GM08714 (cell line): ENCODE results near the gene SLC17A7.

ENCODE experiments used
- H3K4me3 ChIP-seq: fragments of 200-500 bp; sonication (Bioruptor generic); 2 replicates; pipeline ENCODE4 v1.5.1; 2014; ENCODE audit warnings: mild to moderate bottlenecking, low read length, inconsistent platforms
- ZNF274 ChIP-seq: IDR thresholded peaks from 2 replicates; pipeline ENCODE4 v1.6.1; 2012; ENCODE audit warnings: mild to moderate bottlenecking, low read depth, low read length

The SLC17A7 gene

DNA sequence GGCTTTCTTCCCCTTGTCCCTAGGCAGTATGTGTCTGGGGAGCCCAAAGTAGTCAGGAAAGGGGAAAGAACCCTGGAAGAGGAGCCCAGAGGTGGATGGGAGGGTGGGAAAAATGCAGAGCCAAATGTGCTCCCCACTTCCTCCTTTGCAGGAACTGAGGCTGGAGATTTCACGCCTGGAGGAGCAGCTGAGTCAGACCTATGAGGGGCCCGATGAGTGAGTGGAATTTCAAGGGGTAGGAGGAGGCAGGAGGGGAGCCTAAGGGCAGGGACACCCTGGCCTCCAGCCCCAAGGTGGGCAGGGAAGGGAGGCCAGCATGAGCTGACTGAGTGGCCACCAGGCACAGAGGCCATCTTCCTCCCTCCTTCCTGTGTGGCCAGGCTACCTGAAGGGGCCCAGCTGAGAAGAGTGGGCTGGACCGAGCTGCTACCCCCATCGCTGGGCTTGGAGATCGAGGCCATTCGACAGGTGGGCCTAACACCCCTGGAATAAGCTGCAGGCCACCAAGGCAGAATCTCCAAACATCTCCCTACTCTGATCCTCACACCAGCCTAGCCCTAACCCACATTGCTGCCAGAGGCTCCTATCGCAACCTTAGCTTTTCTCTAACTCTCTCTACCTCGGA, 32.4 kb downstream of the SLC17A7 start:
- TF ChIP-seq ZNF274, result no peak
- no peak overlapping the region for H3K4me3 ChIP-seq

- no peak overlapping the region for H3K4me3 ChIP-seq
- TF ChIP-seq ZNF274, result no peak
Measured at GRCh38 chr19:49407482-49408015, 33.8 kb downstream of the SLC17A7 start.

DNA sequence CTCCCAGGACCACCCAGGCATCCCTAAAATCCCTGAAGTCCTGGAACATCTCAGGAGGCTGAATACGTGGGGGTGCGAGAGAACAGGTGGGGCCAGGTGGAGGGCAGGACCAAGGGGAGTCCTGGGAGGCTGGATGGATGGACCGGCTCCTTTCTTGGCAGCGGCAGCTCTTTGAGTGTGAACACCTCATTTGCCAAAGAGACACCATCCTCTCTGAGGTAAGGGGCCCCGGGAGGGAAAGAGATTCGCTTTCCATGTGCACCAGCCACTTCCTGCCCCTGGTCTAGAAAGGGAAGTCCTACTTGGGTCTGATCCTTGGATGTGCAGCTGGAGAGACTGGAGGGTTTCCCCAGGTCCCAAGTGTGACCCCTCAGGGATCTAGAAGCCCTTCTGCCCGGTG, 34.2 kb downstream of the SLC17A7 start:
- H3K4me3 ChIP-seq, result no peak overlapping the region

GRCh38 chr19:49403404-49404187, 37.7 kb downstream of the SLC17A7 start:
- no peak overlapping the region for H3K4me3 ChIP-seq
- no peak for TF ChIP-seq ZNF274

More for the DNA sequence above, 34.2 kb downstream of the SLC17A7 start:
- TF ChIP-seq ZNF274, result no peak

GRCh38 chr19:49400029-49400428, 41.3 kb downstream of the SLC17A7 start:
- no peak for TF ChIP-seq ZNF274
- no peak overlapping the region for H3K4me3 ChIP-seq

GRCh38 chr19:49398931-49399330, 42.4 kb downstream of the SLC17A7 start:
- TF ChIP-seq ZNF274, result no peak
- H3K4me3 ChIP-seq, result no peak overlapping the region

DNA sequence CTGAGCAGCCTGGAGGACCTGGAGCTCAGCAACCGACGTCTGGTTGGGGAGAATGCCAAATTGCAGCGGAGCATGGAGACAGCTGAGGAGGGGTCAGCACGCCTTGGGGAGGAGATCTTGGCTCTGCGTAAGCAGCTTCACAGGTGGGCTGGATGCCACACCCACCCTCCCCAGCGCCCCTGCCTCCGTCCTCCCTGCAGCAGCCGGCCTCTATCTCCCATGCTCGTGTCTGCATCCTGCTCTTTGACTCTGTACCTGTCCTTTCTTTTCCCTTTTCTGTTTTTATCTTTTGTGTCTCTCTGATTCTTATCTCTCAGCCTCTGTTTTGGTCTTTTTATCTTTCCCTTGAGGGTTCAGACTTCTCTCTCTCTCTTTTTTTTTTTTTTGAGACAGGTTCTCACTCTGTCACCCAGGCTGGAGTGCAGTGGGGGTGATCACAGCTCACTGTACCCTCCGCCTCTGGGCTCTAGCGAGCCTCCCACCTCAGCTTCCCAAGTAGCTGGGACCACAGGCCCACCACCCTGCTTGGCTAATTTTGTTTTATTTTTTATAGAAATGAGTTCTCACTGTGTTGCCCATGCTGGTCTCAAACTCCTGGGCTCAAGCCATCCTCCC, 43.2 kb downstream of the SLC17A7 start:
- no peak overlapping the region for H3K4me3 ChIP-seq
- TF ChIP-seq ZNF274, result no peak

DNA sequence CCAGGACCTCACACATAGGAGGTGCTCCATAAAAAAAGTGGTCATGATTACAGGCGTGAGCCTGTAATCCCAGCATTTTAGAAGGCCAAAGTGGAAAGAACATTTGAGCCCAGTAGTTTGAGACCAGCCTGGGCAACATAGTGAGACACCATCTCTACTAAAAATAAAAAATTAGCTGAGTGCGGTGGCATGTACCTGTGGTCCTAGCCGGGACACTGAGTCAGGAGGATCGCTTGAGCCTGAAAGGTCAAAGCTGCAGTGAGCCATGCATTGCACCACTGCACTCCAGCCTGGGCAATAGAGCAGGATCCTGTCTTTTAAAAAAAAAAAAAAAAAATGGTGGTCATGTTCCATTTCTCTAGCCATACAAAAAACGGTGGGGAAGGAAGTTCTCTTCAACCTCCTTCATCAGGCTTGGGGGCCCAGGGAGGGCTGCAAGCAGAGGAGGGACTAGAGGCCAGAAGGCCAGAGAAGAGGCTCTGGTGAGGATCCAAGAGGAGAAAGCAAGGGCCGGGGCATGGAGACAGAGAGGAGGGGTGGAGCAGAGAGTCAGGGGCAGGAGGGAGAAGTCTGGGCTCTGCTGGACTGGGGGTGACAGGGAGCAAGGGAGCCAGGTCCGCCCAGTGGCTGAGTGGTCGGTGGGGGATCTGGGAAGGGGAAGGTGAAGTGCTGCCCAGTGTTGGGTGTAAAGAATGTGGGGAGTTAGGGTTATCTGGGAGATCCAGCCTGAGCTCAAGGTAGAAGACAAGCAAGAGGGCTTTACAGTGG, 44.4 kb downstream of the SLC17A7 start:
- no peak overlapping the region for H3K4me3 ChIP-seq
- no peak for TF ChIP-seq ZNF274

- no peak overlapping the region for H3K4me3 ChIP-seq
- no peak for TF ChIP-seq ZNF274
Measured at GRCh38 chr19:49395581-49396407, 45.5 kb downstream of the SLC17A7 start.

DNA sequence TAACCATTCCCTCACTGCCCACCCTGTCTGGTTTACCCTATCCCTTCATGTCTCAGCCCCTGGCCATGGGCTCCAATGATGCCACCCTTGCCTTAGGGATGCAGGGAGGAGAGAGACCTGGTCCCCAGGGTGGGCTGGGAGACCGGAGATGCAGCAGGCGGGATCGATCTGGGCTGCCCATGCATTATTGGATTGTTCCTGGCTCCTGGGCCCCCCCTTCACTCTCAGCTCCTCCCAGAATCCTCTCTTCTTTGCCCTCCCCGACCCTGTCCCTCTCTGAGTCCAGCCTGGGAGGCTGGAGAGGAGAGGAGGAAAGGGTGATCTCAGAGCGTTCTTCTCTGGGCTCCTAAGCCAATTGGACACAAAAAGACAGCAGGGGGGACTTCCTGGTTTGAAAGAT, 47.4 kb downstream of the SLC17A7 start:
- TF ChIP-seq ZNF274, result no peak
- no peak overlapping the region for H3K4me3 ChIP-seq

GRCh38 chr19:49391581-49392399, 49.5 kb downstream of the SLC17A7 start:
- no peak for TF ChIP-seq ZNF274
- H3K4me3 ChIP-seq, result no peak overlapping the region

- no peak for TF ChIP-seq ZNF274
Measured at GRCh38 chr19:49390929-49391359, 50.4 kb downstream of the SLC17A7 start.

More at GRCh38 chr19:49390929-49391359, 50.4 kb downstream of the SLC17A7 start:
- H3K4me3 ChIP-seq, result no peak overlapping the region
